GM19463 (cell line): ENCODE measurements around the gene C1QTNF1.

Source experiments
- ATAC-seq: cut with Tn5 transposase; IDR thresholded peaks from one replicate; pipeline ENCODE4 v1.9.1; 2021; ENCODE audit warnings: mild to moderate bottlenecking, moderate library complexity; ENCODE audit not compliant: unreplicated experiment

Gene C1QTNF1

DNA sequence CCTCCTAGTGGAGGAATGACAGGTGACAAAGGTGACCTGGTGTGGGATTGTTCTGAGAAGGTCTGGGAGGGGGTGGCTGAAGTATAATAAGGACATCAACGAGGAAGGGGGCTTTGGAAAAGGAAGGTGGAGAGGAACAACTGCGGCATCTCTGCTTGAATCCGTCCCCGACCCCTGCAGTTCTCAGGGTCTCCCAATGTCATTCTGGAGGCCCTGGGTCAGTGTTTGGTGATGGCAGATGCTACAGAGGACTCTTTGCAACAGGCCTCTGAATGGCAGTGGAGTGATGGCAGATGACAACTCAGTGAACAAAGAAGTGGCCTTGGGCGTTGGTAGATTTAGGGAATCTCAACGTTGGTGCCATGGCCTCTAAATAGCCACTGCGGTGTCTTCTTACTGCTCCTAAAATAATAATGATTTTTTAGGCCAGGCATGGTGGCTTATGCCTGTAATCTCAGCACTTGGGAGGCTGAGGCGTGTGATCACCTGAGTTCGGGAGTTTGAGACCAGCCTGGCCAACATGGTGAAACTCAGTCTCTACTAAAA, 52.0 kb downstream of the C1QTNF1 start:
- ATAC-seq: no peak

DNA sequence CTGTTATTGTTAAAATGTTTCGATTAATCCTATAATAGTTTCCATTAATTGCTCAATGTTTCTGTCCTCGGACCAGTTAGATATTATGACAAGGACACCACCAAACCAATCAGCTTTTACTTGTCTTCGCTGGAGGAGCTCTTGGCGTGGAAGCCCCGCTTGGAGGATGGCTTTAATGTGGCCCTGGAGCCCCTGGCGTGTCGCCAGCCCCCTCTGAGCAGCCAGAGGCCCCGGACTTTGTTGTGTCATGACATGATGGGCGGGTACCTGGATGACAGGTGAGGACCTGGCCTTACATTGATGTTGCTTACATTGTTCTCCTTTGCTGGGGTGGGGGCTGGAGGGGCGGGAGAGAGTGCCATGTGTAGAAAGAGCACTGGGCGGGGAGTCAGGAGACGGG, 53.6 kb downstream of the C1QTNF1 start:
- ATAC-seq: no peak

GRCh38 chr17:79078476-79079190, 54.7 kb downstream of the C1QTNF1 start:
- ATAC-seq: no peak

DNA sequence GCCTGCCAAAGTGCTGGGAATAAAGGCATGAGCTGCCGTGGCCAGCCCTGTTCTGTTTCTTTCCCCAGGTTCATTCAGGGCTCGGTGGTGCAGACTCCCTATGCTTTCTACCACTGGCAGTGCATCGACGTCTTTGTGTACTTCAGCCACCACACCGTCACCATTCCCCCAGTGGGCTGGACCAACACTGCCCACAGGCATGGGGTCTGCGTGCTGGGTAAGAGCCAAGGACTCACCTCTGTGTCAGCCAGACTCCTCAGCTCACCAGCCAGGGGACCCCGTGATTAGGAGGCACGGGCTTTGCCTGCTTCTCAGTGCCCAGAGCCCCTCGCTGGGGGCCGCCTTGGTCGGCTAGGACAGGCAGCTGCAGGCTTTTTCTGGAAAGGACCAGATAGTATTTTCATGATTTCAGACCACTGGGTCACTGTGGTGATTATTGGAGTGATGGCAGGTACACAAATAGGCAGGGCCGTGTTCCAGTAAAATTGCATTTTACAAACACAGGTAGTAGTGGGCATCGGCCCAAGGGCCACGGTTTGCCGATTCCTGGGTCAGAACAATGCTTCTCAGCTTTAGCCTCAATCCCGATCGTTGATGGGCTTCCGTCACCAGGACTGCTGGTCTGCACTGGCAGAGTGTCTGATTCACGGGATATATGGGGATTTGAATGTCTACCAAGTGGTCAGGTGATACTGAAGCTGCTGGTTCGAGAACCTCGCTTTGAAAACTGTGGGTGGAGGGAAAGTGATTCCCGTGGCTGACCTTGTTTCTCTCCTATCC, 55.6 kb downstream of the C1QTNF1 start:
- no peak for ATAC-seq

- ATAC-seq: no peak
These were observed 56.4 kb downstream of the C1QTNF1 start for GRCh38 chr17:79080349-79080748.

DNA sequence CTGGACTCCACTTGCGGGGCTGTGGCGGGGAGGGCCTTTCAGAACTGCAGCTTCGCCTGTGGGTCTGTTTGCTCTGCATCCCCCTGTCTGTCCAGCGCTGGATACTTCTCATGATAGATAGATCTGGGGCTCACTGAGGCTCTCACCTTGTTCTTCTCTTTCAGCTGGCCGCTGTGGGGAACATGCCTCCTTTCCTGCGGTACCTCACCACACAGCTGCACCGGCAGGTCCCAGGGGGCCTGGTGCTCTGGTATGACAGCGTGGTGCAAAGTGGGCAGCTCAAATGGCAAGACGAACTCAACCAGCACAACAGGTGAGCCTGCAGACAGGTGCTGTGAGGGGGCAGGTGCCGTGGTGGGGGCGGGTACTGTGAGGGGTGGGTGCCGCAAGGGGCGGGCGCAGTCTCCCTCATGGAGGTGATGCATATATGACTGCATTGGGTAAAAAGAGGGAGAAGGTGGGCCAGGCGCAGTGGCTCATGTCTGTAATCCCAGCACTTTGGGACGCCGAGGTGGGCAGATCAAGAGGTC, 56.9 kb downstream of the C1QTNF1 start:
- no peak for ATAC-seq

DNA sequence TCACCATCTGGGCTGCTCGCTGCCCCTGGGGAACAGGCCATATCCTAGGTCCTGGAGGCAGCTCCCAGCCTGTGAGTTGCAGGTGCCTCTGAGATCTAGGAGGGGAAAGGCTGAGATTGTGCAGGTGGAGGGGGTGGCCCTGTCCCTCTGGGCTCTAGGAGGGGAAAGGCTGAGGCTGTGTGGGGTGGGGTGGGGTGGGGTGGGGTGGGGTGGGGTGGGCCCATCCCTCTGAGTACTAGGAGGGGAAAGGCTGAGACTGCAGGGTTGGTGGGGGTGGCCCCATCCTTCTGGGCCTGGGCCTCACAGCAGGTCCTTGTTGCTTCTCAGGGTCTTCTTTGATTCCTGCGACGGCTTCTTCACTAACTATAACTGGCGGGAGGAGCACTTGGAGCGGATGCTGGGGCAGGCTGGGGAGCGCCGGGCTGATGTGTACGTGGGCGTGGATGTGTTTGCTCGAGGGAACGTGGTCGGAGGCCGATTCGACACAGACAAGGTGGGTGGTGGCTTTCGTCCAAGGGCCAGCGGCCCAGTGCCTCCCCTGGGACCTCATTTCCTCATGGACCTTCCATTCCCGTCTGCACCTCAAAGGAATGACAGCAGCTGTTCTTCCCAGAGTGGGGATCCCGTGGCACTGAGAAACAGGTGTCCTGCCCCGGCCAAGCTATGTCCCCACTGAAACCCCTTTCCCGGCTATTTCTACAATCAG, 57.8 kb downstream of the C1QTNF1 start:
- no peak for ATAC-seq

GRCh38 chr17:79082311-79083190, 58.6 kb downstream of the C1QTNF1 start:
- ATAC-seq: no peak

DNA sequence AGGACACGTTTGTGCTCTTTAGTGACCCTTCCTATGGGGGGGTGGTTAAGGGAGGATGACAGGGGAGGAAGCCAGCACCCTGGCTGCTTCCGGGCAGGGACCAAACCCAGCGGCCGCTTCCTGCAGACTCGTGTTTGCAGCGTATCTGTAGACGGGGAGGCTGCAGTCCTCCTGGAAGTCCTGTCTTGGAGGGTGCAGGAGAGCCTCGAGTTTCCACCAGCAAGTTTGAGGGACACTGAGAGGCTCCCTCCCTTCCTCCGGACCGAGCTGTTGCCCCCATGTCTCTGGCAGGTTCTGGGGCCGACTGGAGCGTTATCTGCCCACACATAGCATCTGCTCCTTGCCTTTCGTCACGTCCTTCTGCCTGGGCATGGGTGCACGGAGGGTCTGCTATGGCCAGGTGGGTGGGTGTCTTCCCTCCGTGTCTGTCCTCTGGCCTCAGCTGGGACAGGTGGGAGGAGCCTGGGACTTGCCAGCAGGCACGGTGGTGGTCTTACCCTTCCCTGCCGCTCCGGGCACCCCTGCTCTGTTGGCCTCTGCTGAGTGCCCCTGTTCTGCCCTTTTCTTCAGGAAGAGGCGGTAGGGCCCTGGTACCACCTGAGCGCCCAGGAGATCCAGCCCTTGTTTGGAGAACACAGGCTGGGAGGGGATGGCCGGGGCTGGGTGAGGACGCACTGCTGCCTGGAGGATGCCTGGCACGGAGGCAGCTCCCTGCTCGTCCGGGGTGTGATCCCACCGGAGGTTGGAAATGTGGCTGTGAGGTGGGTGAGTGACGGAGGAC, 59.4 kb downstream of the C1QTNF1 start:
- no peak for ATAC-seq

DNA sequence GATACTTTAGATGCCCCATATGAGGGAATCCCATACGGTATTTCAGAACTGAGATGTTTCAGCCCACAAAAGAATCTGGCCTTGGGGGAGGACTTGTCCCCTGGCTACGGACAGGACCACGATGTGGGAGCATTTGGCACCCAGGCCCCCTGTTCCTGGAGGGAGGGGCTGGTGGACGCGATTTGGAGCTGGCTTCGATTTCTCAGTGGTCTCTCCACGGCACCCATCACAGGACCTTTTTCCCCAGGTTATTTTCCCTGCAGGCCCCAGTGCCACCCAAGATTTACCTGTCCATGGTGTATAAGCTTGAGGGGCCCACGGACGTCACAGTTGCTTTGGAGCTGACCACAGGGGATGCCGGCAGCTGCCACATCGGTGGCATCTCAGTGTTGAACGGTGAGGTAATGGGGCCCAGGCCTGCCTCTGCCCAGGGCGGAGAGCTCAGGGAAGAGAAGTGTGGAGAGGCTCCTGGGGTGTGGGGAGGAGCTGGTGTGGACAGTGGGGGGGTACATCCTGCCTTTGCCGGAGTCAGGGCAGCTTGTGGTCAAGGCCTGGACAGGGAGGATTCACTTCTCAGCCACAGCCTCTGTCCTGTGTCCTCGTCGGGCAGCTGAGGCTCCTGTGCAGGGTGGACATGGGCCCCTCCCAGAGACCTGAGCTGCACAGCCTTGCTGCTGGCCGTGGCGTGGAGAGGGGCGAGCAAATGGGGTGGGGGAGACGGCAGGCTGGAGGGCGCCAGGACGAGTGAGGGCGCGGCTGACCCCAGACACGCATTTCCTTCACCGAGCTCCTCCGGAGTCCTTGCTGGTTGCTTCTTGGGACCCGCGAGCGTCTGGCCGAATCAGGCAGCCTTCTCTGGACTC, 60.6 kb downstream of the C1QTNF1 start:
- ATAC-seq: no peak

DNA sequence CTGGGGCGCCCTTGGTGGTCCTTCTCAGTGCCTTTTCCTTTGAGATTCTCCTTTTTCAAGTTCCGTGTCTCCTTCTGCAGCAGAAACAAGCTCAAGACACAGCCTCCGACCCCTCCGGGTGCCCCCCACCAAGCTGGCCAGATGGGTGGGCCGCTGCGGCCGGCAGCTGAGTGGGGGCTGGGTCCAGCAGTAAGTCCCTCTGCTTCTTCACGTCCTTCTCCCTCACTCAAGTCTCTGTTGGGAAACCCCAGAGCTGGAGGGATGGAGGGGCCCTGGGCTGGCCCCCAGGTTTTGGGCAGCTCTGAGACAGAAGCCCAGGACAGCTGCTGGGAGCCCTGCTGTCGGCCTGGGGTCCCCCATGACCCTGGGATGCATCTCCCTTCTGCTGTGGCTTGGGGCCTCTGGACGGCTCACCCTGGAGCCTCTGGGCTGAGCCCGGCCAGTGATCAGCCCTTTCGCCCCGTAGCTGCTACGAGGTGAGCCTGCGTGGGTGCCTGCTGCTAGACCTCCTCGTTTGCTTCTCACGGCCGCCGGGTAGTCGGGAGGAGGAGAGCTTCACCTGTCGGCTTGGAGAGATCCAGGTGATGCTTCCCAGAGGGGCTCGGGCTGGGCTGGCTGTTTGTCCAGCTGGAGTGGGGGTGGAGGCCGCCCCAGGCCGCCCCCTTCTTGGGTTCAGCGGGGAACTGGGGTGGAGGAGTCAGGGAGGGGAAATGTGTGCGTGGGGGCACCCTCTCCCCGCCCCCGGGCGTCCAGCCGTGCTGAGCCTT, 61.4 kb downstream of the C1QTNF1 start:
- no peak for ATAC-seq

DNA sequence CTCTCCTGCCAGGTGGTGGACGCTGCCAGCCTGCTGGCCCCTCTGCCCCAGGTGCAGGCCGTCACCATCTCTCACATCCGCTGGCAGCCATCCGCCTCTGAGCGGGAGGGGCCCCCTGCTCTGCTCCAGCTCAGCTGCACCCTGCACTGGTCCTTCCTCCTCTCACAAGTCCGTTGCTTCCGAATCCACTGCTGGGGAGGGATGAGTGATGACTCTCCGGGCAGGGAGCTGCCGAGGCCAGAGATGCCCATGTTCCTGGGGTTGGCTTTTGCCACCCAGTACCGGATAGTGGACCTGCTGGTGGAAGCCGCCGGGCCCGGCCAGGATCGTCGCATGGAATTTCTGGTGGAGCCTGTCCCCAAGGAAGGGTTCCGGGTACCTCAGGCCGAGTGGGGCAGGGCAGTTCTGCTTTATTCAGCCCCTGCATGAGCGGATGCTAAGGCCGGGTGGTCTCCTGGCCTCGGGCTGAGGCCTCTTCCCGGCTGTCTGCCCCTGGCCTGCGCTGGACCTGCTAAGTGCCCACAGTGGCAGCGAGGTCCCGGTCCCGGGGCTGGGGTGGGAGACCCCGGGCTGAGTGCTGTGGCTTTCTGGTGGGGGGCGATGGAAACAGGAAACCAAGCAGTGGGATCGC, 62.1 kb downstream of the C1QTNF1 start:
- ATAC-seq: no peak

GRCh38 chr17:79086609-79087427, 62.8 kb downstream of the C1QTNF1 start:
- no peak for ATAC-seq

DNA sequence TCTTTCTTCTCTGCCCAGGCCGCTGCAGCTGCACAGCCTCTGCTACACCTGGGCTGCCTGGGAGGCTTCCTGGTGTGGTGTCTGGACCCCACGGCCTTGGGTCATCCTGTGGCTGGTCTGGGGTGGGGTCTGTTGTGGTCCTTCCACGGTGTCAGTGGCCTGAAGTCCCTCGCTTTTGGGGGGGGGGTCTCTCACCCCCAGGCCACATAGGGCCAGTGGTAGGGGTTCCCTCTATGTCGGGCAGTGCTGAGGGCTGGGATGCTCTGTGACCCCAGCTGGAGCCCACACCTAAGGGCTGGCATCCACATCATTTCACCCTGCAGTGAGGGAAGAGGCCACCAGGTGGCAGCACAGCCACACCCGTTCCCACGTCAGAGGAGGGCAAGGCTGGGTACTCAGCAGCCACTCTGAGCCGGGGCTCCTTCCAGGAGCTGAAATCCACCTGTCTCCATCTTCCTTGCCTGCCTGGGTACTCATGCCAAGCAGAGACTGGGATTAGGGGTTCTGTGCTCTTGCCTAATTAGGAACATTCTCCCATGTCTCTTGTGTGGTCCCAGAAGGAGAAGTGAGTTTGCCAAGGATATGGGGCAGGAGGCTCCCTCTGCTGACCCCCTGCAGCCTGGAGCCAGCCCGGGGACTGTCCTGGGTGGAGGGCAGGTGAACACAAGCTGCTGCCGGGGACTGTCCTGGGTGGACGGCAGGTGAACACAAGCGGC, 63.6 kb downstream of the C1QTNF1 start:
- ATAC-seq: no peak

DNA sequence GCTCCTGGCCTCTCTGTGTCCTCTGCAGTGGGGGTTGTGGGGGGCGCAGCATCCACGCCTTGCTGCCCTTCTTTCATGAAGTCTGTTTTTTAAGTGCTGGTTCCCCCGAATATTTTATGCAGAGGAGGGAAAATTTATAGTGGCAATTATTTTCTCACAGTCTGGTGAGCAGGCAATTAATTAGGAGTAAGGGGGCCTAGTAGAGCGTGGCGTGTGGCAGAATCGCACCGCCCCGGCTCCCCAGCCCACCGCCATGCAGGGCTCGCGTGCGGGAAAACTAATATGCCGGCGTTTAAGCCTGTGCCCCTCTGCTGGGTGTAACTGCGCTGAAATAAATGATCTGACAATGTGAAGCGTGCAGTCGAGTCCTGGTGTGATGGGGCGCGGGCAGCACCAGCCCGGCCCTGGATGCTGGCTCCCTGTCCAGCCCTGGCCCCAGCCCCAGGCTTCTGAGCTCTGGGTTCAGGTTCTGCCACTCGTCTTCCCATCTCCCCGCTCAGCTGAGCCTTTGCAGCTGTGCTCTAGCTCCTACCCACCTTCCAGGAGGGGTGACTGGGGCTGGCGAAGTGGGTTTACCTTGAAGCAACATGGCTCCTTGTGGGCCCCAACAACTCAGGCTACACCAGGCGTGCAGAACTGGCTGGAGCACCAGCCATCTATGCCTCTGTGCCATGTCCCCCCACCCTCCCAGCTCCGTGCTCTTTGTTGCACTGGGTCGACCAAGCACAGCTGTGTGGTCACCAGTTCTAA, 64.5 kb downstream of the C1QTNF1 start:
- ATAC-seq: no peak
